Measurements from ENCODE around the gene GTF2H3. TPM values are rescaled to one million over a fixed set of nuclear protein-coding genes. Genes with fewer than 3 reads are reported as not detected.

The GTF2H3 gene
- total RNA-seq (29.8 and 39.3 TPM in 2 replicates), polyA plus RNA-seq (56.3 and 70.1 TPM in 2 replicates), polyA minus RNA-seq (ENCODE audit: low replicate concordance) (10.5 and 13.7 TPM in 2 replicates)
- polyA plus RNA-seq (2012), result 30.1 and 34.3 TPM in 2 replicates

- peak within 1 kb of the TSS; percentile 81 for H3K9ac ChIP-seq (ENCODE audit: insufficient read depth, low read length)
- H3K4me3 ChIP-seq (replicated peaks in 1 of 4; ENCODE audit: control extremely low read depth in 1 of 4, insufficient read depth in 1 of 4, low read depth in 3 of 4, low read length in 4 of 4), result peak within 1 kb of the TSS; percentile 84 to 100 (median 97)
- no peaks in the 10 kb centered on the region for H4K20me1 ChIP-seq (ENCODE audit: control insufficient read depth, extremely low read depth, insufficient read depth, low read length)
- no peak for TF ChIP-seq CTCF (conservative IDR thresholded peaks at IDR 0.05 in 1 of 2, IDR thresholded peaks at IDR 0.05 in 1 of 2; ENCODE audit: low read depth in 1 of 2, low read length in 2 of 2)
- TF ChIP-seq EZH2 (IDR thresholded peaks at IDR 0.05; ENCODE audit: low read length, missing control alignments), result no peak
- no peaks in the 10 kb centered on the region for H3K36me3 ChIP-seq (ENCODE audit: control insufficient read depth, insufficient read depth, low read length)
- DNase-seq (ENCODE audit: low read depth in 2 of 2), result peak; percentile 96
- H3K79me2 ChIP-seq (ENCODE audit: control insufficient read depth, insufficient read depth, low read length), result peaks cover 27% of the 10 kb centered on the region
- no peaks in the 10 kb centered on the region for H3K27me3 ChIP-seq (ENCODE audit: control insufficient read depth, insufficient read depth, low read length)
- peak within 1 kb of the TSS; percentile 92 for H3K4me2 ChIP-seq (ENCODE audit: extremely low read depth, insufficient read depth, low read length)
- peak within 1 kb of the TSS; percentile 79 for H3K27ac ChIP-seq (ENCODE audit: insufficient read depth, low read length)
- H2AFZ ChIP-seq (ENCODE audit: low read length), result peak within 1 kb of the TSS; percentile 80
- H3K4me1 ChIP-seq (ENCODE audit: control insufficient read depth, extremely low read depth, insufficient read depth, low read length), result peaks cover 6% of the 10 kb centered on the region
- no peaks in the 10 kb centered on the region for H3K9me3 ChIP-seq (ENCODE audit: control insufficient read depth, insufficient read depth, low read depth, low read length)
These were observed at the start of gene GTF2H3, which contains the start of gene EIF2B1 for GRCh38 chr12:123633379-123634141. Gene GTF2H3 (plus strand): TSS chr12:123633829. CDS start chr12:123633860, 31 bp downstream. Gene EIF2B1 (minus strand): TSS chr12:123633686. CDS start chr12:123633557, 129 bp downstream.

DNA sequence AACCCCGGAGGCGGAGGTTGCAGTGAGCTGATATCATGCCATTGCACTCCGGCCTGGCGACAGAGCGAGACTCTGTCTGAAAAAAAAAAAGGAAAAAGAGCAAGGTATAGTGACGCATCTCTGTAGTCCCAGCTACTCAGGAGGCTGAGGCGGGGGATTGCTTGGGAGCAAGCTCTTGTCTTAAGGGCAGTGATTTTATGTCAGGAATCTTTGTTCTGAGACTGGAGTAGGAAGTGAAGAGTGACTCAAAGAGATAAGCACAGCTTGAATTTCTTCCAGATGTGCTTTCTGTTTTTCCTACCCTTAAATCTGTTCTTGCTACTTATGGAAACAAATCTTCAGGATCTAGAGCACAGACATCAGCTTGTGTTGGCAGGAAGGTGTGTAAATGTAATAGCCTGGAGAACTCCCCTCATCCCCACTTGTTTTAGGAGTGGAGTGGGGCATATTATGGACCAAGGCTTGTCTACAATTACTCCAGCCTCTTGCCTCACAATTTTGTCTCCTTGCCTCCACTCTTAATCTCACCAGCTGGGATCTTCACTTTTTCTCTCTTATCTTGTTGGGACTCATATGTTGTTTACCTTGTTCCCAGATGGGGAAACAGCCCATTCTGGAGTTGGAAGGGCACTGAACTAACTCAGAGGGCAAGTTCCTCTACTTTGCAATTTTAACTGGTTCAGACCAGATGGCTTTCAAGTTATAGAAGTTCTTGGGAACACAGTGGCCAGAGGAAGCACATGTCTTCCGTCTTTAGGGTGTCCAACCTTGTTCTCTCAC is 41.7 kb upstream of the GTF2H3 start:
- Histone ChIP-seq H3K4me3 (replicated peaks in 1 of 4; ENCODE audit: control extremely low read depth in 1 of 4, insufficient read depth in 1 of 4, low read depth in 3 of 4, low read length in 4 of 4) (no peak overlapping the region), H3K9me3 (ENCODE audit: control insufficient read depth, insufficient read depth, low read depth, low read length) (no peaks in the 10 kb centered on the region), H3K79me2 (ENCODE audit: control insufficient read depth, insufficient read depth, low read length) (peaks cover 70% of the 10 kb centered on the region), H4K20me1 (ENCODE audit: control insufficient read depth, extremely low read depth, insufficient read depth, low read length) (no peaks in the 10 kb centered on the region), H2AFZ (ENCODE audit: low read length) (no peak overlapping the region), H3K4me1 (ENCODE audit: control insufficient read depth, extremely low read depth, insufficient read depth, low read length) (peaks cover 5% of the 10 kb centered on the region), H3K4me2 (ENCODE audit: extremely low read depth, insufficient read depth, low read length) (no peak overlapping the region), H3K27me3 (ENCODE audit: control insufficient read depth, insufficient read depth, low read length) (no peaks in the 10 kb centered on the region), H3K27ac (ENCODE audit: insufficient read depth, low read length) (no peak overlapping the region), H3K9ac (ENCODE audit: insufficient read depth, low read length) (no peak overlapping the region), H3K36me3 (ENCODE audit: control insufficient read depth, insufficient read depth, low read length) (peaks cover 18% of the 10 kb centered on the region)
- TF ChIP-seq EZH2 (IDR thresholded peaks at IDR 0.05; ENCODE audit: low read length, missing control alignments) (no peak), CTCF (conservative IDR thresholded peaks at IDR 0.05 in 1 of 2, IDR thresholded peaks at IDR 0.05 in 1 of 2; ENCODE audit: low read depth in 1 of 2, low read length in 2 of 2) (no peak)
- peak; percentile 32 to 78 for DNase-seq (ENCODE audit: low read depth in 2 of 2)

DNA sequence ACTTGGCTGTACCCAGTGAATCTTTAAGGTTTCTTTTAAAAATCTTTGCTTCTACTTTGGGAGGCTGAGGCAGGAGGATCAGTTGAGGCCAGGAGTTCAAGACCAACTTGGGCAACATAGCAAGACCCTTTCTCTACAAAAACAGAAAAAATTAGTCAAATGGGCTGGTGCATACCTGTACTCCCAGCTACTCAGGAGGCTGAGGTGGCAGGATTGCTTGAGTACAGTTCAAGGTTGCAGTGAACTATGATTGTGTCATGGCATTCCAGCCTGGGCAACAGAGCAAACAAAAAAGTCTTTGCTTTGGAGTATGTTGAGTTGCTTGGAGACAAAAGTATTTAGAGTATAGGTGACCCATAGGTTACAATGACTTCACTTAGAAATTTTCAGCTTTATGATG is 37.9 kb upstream of the GTF2H3 start:
- Histone ChIP-seq H3K4me3 (replicated peaks in 1 of 4; ENCODE audit: control extremely low read depth in 1 of 4, insufficient read depth in 1 of 4, low read depth in 3 of 4, low read length in 4 of 4) (no peak overlapping the region), H3K36me3 (ENCODE audit: control insufficient read depth, insufficient read depth, low read length) (peaks cover 10% of the 10 kb centered on the region), H3K27ac (ENCODE audit: insufficient read depth, low read length) (no peak overlapping the region), H2AFZ (ENCODE audit: low read length) (no peak overlapping the region), H3K9ac (ENCODE audit: insufficient read depth, low read length) (no peak overlapping the region), H3K9me3 (ENCODE audit: control insufficient read depth, insufficient read depth, low read depth, low read length) (no peaks in the 10 kb centered on the region), H3K79me2 (ENCODE audit: control insufficient read depth, insufficient read depth, low read length) (peaks cover 37% of the 10 kb centered on the region), H4K20me1 (ENCODE audit: control insufficient read depth, extremely low read depth, insufficient read depth, low read length) (no peaks in the 10 kb centered on the region), H3K27me3 (ENCODE audit: control insufficient read depth, insufficient read depth, low read length) (no peaks in the 10 kb centered on the region), H3K4me1 (ENCODE audit: control insufficient read depth, extremely low read depth, insufficient read depth, low read length) (no peaks in the 10 kb centered on the region), H3K4me2 (ENCODE audit: extremely low read depth, insufficient read depth, low read length) (no peak overlapping the region)
- no peak for DNase-seq (ENCODE audit: low read depth in 2 of 2)
- no peak for TF ChIP-seq EZH2 (IDR thresholded peaks at IDR 0.05; ENCODE audit: low read length, missing control alignments)

Measured in fibroblast of lung (primary cell).